Chondrocyte (in vitro differentiated cells): ENCODE measurements around the gene TTLL11. TPM values are rescaled to one million over a fixed set of nuclear protein-coding genes. Genes with fewer than 3 reads are reported as not detected.

Experiments used
- DNase-seq: peaks from one replicate; pipeline ENCODE4 v3.0.0; 2021; ENCODE audit warnings: mixed read lengths, low spot score
- H3K27ac Mint-ChIP-seq: one replicate; pipeline ENCODE4 v1.8.0; 2021; ENCODE audit warnings: mild to moderate bottlenecking, moderate library complexity, mixed read lengths; ENCODE audit not compliant: unreplicated experiment
- H3K27me3 Mint-ChIP-seq: 2 replicates; pipeline ENCODE4 v1.8.0; 2021; ENCODE audit warnings: low read depth, mixed read lengths
- H3K36me3 Mint-ChIP-seq: 2 replicates; pipeline ENCODE4 v1.8.0; 2021; ENCODE audit warnings: low read depth, mixed read lengths
- H3K4me1 Mint-ChIP-seq: 2 replicates; pipeline ENCODE4 v1.8.0; 2021; ENCODE audit warnings: low read depth, mild to moderate bottlenecking, mixed read lengths
- H3K4me3 Mint-ChIP-seq: one replicate; pipeline ENCODE4 v1.8.0; 2021; ENCODE audit warnings: mild to moderate bottlenecking, moderate library complexity, mixed read lengths; ENCODE audit not compliant: unreplicated experiment
- H3K9me3 Mint-ChIP-seq: 2 replicates; pipeline ENCODE4 v1.8.0; 2021; ENCODE audit warnings: low read depth, mixed read lengths
- total RNA-seq: library from RNA; stranded (reverse); gene quantifications from 3 replicates; pipeline ENCODE4 v1.2.1, GENCODE V29; 2021
- TF ChIP-seq, protein P1 (sequence below): fragments of 200-600 bp; sonication (generic); IDR thresholded peaks from 2 replicates; pipeline ENCODE4 v1.5.0; 2021; ENCODE audit warnings: antibody characterized with exemption, mild to moderate bottlenecking, moderate library complexity

Gene TTLL11
- total RNA-seq, 1 donor from 2014 or later = 9.1 TPM

DNA sequence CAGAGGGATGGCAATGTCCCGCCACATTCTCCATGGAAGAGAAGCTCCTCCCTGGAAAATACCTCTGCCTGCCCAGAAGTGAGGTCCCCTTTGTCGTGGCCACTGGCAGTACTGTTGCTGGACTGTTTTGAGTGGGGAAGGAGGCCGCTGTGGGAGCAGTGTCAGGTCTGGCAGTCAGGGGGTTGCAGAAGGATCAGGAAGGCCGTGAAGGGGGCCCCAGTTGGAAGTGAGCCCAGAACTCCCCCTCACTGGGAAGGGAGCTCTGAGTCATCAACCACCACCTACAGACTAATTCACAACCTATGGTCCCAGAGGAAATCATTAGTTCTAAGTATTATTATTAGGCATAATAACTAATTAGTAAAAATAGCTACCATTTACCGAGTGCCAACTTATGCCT is 200.4 kb downstream of the TTLL11 start:
- Mint-ChIP-seq H3K4me3 (no peak overlapping the region), H3K9me3 (no peaks in the 10 kb centered on the region), H3K27me3 (no peaks in the 10 kb centered on the region), H3K27ac (no peak overlapping the region), H3K36me3 (peaks cover 3% of the 10 kb centered on the region), H3K4me1 (peaks cover 22% of the 10 kb centered on the region)
- TF ChIP-seq, protein P1, sequence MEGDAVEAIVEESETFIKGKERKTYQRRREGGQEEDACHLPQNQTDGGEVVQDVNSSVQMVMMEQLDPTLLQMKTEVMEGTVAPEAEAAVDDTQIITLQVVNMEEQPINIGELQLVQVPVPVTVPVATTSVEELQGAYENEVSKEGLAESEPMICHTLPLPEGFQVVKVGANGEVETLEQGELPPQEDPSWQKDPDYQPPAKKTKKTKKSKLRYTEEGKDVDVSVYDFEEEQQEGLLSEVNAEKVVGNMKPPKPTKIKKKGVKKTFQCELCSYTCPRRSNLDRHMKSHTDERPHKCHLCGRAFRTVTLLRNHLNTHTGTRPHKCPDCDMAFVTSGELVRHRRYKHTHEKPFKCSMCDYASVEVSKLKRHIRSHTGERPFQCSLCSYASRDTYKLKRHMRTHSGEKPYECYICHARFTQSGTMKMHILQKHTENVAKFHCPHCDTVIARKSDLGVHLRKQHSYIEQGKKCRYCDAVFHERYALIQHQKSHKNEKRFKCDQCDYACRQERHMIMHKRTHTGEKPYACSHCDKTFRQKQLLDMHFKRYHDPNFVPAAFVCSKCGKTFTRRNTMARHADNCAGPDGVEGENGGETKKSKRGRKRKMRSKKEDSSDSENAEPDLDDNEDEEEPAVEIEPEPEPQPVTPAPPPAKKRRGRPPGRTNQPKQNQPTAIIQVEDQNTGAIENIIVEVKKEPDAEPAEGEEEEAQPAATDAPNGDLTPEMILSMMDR = no peak
- no peak for DNase-seq

DNA sequence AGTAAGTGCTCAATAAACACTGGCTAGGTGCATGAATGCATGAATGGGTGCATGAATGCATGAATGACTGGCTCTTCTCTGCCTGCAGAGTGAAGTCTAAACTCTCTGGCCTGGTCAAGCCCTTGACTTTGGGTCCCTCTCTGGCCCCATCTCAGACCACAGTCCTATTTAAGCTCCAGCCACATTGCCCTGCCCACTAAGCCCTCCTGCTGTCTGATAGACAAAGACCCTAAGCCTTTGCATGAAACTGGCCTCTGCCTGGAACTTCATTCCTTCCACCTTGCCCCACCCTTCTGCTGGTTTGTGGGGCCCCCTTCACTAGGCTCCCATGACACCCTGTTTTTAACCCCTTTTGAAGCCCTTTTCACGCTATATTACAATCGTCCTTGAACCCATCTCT is 202.4 kb downstream of the TTLL11 start:
- H3K27ac Mint-ChIP-seq = no peak overlapping the region
- DNase-seq = no peak
- peaks cover 2% of the 10 kb centered on the region for H3K36me3 Mint-ChIP-seq

DNA sequence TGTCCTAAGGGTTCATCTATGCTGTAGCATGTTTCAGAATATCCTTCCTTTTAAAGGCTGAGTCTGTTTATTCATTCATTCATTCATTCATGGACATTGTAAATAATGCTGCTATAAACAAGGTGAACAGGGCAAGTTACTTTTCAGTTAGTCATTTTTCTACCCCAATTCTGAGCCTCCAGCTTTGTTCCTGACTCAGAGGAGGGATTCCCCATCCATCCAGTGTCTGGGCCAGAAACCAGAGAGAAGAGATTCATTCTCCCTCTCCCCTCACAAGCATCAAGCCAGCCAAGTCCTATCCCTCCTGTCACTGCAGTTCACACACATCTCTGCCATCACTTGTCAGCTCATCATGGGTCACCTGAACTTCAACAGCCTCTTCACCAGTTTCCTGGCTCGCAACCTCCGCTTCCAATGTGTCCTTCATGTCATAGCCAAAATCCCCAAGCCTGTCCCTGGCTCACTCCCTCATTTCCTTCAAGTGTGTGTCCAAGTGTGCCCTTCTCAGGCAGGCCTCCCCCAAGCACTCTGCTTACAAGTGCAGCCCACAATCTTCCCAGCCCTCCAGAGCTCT is 203.0 kb downstream of the TTLL11 start:
- TF ChIP-seq, protein P1 = no peak
- peaks cover 49% of the 10 kb centered on the region for H3K4me1 Mint-ChIP-seq
- no peaks in the 10 kb centered on the region for H3K9me3 Mint-ChIP-seq
- H3K27me3 Mint-ChIP-seq = no peaks in the 10 kb centered on the region
- peaks cover 2% of the 10 kb centered on the region for H3K36me3 Mint-ChIP-seq
- no peak overlapping the region for H3K4me3 Mint-ChIP-seq
- DNase-seq = no peak
- H3K27ac Mint-ChIP-seq = no peak overlapping the region

More for the DNA sequence above, 202.4 kb downstream of the TTLL11 start:
- Mint-ChIP-seq H3K9me3 (no peaks in the 10 kb centered on the region), H3K27me3 (no peaks in the 10 kb centered on the region), H3K4me1 (peaks cover 42% of the 10 kb centered on the region), H3K4me3 (no peak overlapping the region)
- TF ChIP-seq, protein P1 = no peak

DNA sequence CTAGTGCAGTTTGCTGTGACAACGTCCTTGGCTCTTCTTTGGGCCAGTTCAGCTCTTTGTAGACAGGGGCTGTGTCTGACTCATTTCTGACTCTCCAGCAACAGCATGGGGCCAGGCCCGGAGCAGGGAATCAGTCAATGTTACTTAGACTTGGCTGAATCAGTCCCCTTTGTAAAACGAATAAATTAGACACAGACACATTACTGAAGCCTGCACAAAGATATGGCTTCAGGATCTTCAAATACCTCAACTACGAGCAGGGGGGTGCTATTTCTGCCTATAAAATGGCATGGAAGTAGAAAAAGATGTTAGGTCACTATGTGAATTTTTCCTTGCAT is 204.7 kb downstream of the TTLL11 start:
- no peak for DNase-seq
- H3K9me3 Mint-ChIP-seq = no peaks in the 10 kb centered on the region
- TF ChIP-seq, protein P1 = no peak
- H3K36me3 Mint-ChIP-seq = no peaks in the 10 kb centered on the region
- H3K27ac Mint-ChIP-seq = peak overlapping the region; percentile 81
- no peak overlapping the region for H3K4me3 Mint-ChIP-seq
- H3K27me3 Mint-ChIP-seq = no peaks in the 10 kb centered on the region
- peaks cover 65% of the 10 kb centered on the region for H3K4me1 Mint-ChIP-seq

DNA sequence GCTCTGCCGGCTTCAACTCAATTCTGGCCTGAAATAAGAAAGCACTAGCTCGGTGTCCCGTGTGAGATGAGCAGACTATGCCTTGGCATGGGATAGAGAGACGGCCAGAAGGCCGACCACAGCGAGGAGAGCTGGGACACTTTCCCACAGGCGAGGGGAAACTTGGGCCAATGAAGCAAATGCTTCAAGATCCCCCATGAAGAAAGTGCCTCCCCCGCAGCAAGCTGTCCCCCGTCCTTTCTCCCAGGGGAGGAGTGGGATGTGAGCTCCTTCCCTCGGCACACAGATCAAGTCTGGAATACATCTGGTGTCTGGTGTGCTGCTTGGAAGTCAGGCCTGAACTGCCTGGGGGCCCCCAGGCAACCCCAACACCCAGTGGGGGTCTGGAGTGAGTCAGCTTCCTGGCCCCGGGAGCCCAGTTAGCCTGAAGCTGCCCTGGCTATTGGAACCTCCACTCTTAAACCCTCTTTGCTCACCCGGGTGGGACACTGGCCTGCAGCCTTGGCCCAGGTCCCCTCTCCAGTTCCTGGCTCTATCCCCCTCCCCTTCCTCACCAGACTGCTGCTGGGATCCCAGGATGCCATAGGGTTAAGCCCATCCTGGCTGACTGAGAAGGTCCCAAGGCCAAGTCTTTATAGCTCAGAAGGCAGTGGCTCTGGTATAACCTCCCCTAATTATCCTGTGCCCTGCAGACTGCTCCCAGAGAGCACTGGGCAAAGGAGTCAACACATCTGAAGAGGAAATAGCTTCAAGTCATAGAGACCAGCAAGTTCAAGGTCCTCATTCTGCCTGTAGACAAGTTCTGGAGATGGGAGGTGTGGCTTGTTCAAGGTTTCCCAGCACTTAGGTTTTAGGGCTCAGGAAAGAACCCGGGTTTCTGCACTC is 205.3 kb downstream of the TTLL11 start:
- TF ChIP-seq, protein P1 = no peak
- Mint-ChIP-seq H3K27ac (peak overlapping the region; percentile 81), H3K4me3 (no peak overlapping the region), H3K9me3 (no peaks in the 10 kb centered on the region), H3K27me3 (no peaks in the 10 kb centered on the region), H3K36me3 (no peaks in the 10 kb centered on the region), H3K4me1 (peaks cover 71% of the 10 kb centered on the region)
- DNase-seq = no peak
